Aorta (tissue), 5 donors: ENCODE results near the gene PRTG. TPM values are rescaled to one million over a fixed set of nuclear protein-coding genes. Genes with fewer than 3 reads are reported as not detected.

ENCODE experiments used
- ATAC-seq: fragments of 200-7000 bp; cut with Tn5 transposase; one replicate; pipeline ENCODE4 v1.9.1; 2022; ENCODE audit warnings: moderate library complexity; ENCODE audit not compliant: low FRiP score
- DNase-seq, 2 donors: peaks; one replicate each; pipeline ENCODE4 v3.0.0-alpha.2; 2020
- H3K27ac ChIP-seq, 2 donors: one replicate each; pipeline ENCODE4 v1.5.1; 2013; ENCODE audit warnings: low read length in 2 of 2, mild to moderate bottlenecking in 2 of 2, moderate library complexity in 2 of 2, control low read depth in 1 of 2, inconsistent platforms in 1 of 2, low read depth in 1 of 2
- H3K27me3 ChIP-seq, 2 donors: one replicate each; pipeline ENCODE4 v1.6.1; 2013; ENCODE audit warnings: control low read depth in 1 of 2, low read length in 1 of 2, mild to moderate bottlenecking in 1 of 2, moderate library complexity in 1 of 2; ENCODE audit not compliant: insufficient read depth in 2 of 2, control insufficient read depth in 1 of 2
- H3K36me3 ChIP-seq, 2 donors: one replicate each; pipeline ENCODE4 v1.6.1; 2013; ENCODE audit warnings: control low read depth in 1 of 2, low read length in 1 of 2, mild to moderate bottlenecking in 1 of 2; ENCODE audit not compliant: insufficient read depth in 2 of 2, control insufficient read depth in 1 of 2
- H3K4me1 ChIP-seq, 2 donors: one replicate each; pipeline ENCODE4 v1.6.1; 2013; ENCODE audit warnings: low read length in 2 of 2, control low read depth in 1 of 2, mild to moderate bottlenecking in 1 of 2, moderate library complexity in 1 of 2; ENCODE audit not compliant: insufficient read depth in 2 of 2, control insufficient read depth in 1 of 2
- H3K4me3 ChIP-seq, 2 donors: one replicate each; pipeline ENCODE4 v1.5.1; 2013; ENCODE audit warnings: low read length in 2 of 2, control low read depth in 1 of 2, mild to moderate bottlenecking in 1 of 2
- H3K9me3 ChIP-seq: one replicate; pipeline ENCODE4 v1.6.1; 2013; ENCODE audit warnings: mild to moderate bottlenecking, low read length; ENCODE audit not compliant: control insufficient read depth
- WGBS, 2 donors: extraction: QIAGEN DNeasy Blood & Tissue Kit; methylation state at CpG; one replicate each; pipeline ENCODE4 v1.1.7; 2013; 5-methylcytosine and 5-hydroxymethylcytosine counted together
- intact Hi-C, 2 donors: fragments of 100-400 bp; cut with DNase I; formaldehyde crosslinking; loops; one replicate each; pipeline versions ENCODE4 v1.14.2 to v1.15.0; 2022
- polyA plus RNA-seq, 2 donors: library from polyadenylated mRNA; stranded (reverse); fragments of 200-250 nt; gene quantifications; one replicate each; pipeline ENCODE4 v1.2.3, GENCODE V29; 2013
- total RNA-seq, 2 donors: library from RNA; stranded (reverse); fragmentation: NEBNext Ultra II Directional; extraction: Animal tissue kit (Norgen Biotek cat#: 25700); gene quantifications; one replicate each; pipeline ENCODE4 v1.2.1, GENCODE V29; 2021
- donor health status: healthy with polysubstance abuse.
- donor health status: Bipolar disorder and iron deficiency.
- donor health status: DM: no; HTN: no; CAD: no.
- donor health status: DM: no; HTN: no; CAD: no.
- donor health status: DM: yes; HTN: yes; CAD: no.

PRTG gene
- total and polyA plus RNA-seq, 4 donors: 0.13 to 4.4 (median 2.1) TPM; not detected in 1

- ATAC-seq (no peak), DNase-seq (no peak)
- Histone ChIP-seq H3K4me3 (no peak overlapping the region), H3K27me3 (no peaks in the 10 kb centered on the region), H3K9me3 (no peaks in the 10 kb centered on the region), H3K4me1 (no peaks in the 10 kb centered on the region), H3K36me3 (no peaks in the 10 kb centered on the region), H3K27ac (no peak overlapping the region)
- intact Hi-C loops: no loop called here
Observed at GRCh38 chr15:55710286-55710685, 32.7 kb downstream of the PRTG start.

- Histone ChIP-seq H3K4me3 (no peak overlapping the region), H3K9me3 (no peaks in the 10 kb centered on the region), H3K27me3 (no peaks in the 10 kb centered on the region), H3K36me3 (no peaks in the 10 kb centered on the region), H3K4me1 (no peaks in the 10 kb centered on the region), H3K27ac (no peak overlapping the region)
- DNase-seq (no peak), ATAC-seq (no peak)
- 47% methylated on average over 2 of the region's 2 CpGs for WGBS, 2 donors
- intact Hi-C loops: no loop called here
Observed at GRCh38 chr15:55709458-55709857, 33.5 kb downstream of the PRTG start.

GRCh38 chr15:55708720-55709119, 34.2 kb downstream of the PRTG start:
- intact Hi-C loops: no loop called here
- Histone ChIP-seq H3K4me1 (no peaks in the 10 kb centered on the region), H3K9me3 (no peaks in the 10 kb centered on the region), H3K27ac (no peak overlapping the region), H3K27me3 (no peaks in the 10 kb centered on the region), H3K4me3 (no peak overlapping the region), H3K36me3 (no peaks in the 10 kb centered on the region)
- no peak for DNase-seq
- no peak for ATAC-seq
- WGBS, 2 donors: 84 to 85% methylated on average over 8 of the region's 8 CpGs

- H3K27me3 ChIP-seq: no peaks in the 10 kb centered on the region
- DNase-seq (no peak), ATAC-seq (no peak)
- intact Hi-C loops: no loop called here
- H3K9me3 ChIP-seq: no peaks in the 10 kb centered on the region
- no peak overlapping the region for H3K27ac ChIP-seq
- no peaks in the 10 kb centered on the region for H3K4me1 ChIP-seq
- WGBS, 2 donors: 53 to 77% methylated on average over 4 of the region's 4 CpGs
- H3K4me3 ChIP-seq: no peak overlapping the region
- H3K36me3 ChIP-seq: no peaks in the 10 kb centered on the region
Observed at GRCh38 chr15:55707951-55708350, 35.0 kb downstream of the PRTG start.

- no peaks in the 10 kb centered on the region for H3K4me1 ChIP-seq
- no peaks in the 10 kb centered on the region for H3K9me3 ChIP-seq
- no peak overlapping the region for H3K4me3 ChIP-seq
- 60 to 67% methylated on average over 3 of the region's 3 CpGs for WGBS, 2 donors
- ATAC-seq (no peak), DNase-seq (no peak)
- H3K27ac ChIP-seq: no peak overlapping the region
- intact Hi-C loops: no loop called here
- no peaks in the 10 kb centered on the region for H3K36me3 ChIP-seq
- no peaks in the 10 kb centered on the region for H3K27me3 ChIP-seq
Observed at GRCh38 chr15:55707518-55707917, 35.4 kb downstream of the PRTG start.

- Histone ChIP-seq H3K36me3 (no peaks in the 10 kb centered on the region), H3K27me3 (no peaks in the 10 kb centered on the region), H3K4me3 (no peak overlapping the region), H3K27ac (no peak overlapping the region), H3K9me3 (no peaks in the 10 kb centered on the region), H3K4me1 (no peaks in the 10 kb centered on the region)
- ATAC-seq (no peak), DNase-seq (no peak)
- intact Hi-C loops: no loop called here
- WGBS, 2 donors: 35 to 57% methylated on average over 2 of the region's 2 CpGs
Observed at GRCh38 chr15:55703873-55704301, 39.1 kb downstream of the PRTG start.

- Histone ChIP-seq H3K27ac (no peak overlapping the region), H3K4me3 (no peak overlapping the region), H3K4me1 (no peaks in the 10 kb centered on the region), H3K27me3 (no peaks in the 10 kb centered on the region), H3K9me3 (no peaks in the 10 kb centered on the region), H3K36me3 (no peaks in the 10 kb centered on the region)
- intact Hi-C loops: no loop called here
- 95 to 96% methylated on average over 6 of the region's 6 CpGs for WGBS, 2 donors
- ATAC-seq (no peak), DNase-seq (no peak)
Observed at GRCh38 chr15:55700876-55701275, 42.1 kb downstream of the PRTG start.

- no peak for DNase-seq
- H3K27ac ChIP-seq: no peak overlapping the region
- H3K4me1 ChIP-seq: no peaks in the 10 kb centered on the region
- H3K4me3 ChIP-seq: no peak overlapping the region
- no peaks in the 10 kb centered on the region for H3K27me3 ChIP-seq
- H3K9me3 ChIP-seq: no peaks in the 10 kb centered on the region
- ATAC-seq: no peak
- intact Hi-C loops: no loop called here
- WGBS, 2 donors: 70 to 92% methylated on average over 4 of the region's 4 CpGs
- H3K36me3 ChIP-seq: no peaks in the 10 kb centered on the region
Observed at GRCh38 chr15:55698653-55699052, 44.3 kb downstream of the PRTG start.

GRCh38 chr15:55696221-55696620, 46.7 kb downstream of the PRTG start:
- Histone ChIP-seq H3K4me3 (no peak overlapping the region), H3K36me3 (no peaks in the 10 kb centered on the region), H3K4me1 (no peaks in the 10 kb centered on the region), H3K27ac (no peak overlapping the region), H3K27me3 (no peaks in the 10 kb centered on the region), H3K9me3 (no peaks in the 10 kb centered on the region)
- intact Hi-C loops: no loop called here
- no peak for ATAC-seq
- no peak for DNase-seq
- 85 to 92% methylated on average over 3 of the region's 3 CpGs for WGBS, 2 donors
